Epidermal melanocyte (primary cell): ENCODE data around the gene REEP1.

Source experiments
- DNase-seq: peaks from one replicate; pipeline ENCODE4 v3.0.0; 2011; ENCODE audit warnings: low spot score; ENCODE audit not compliant: insufficient read length

Gene REEP1

GRCh38 chr2:86284987-86285386 is 52.4 kb downstream of the REEP1 start:
- no peak for DNase-seq

GRCh38 chr2:86284401-86284841 is 53.0 kb downstream of the REEP1 start:
- DNase-seq = no peak

GRCh38 chr2:86283411-86284030 is 53.9 kb downstream of the REEP1 start:
- DNase-seq = no peak

GRCh38 chr2:86281066-86281700 is 56.2 kb downstream of the REEP1 start:
- DNase-seq = no peak

GRCh38 chr2:86280191-86280667 is 57.2 kb downstream of the REEP1 start:
- no peak for DNase-seq

- no peak for DNase-seq
Observed at GRCh38 chr2:86275962-86276361, 61.5 kb downstream of the REEP1 start.

GRCh38 chr2:86275384-86275799 is 62.0 kb downstream of the REEP1 start:
- no peak for DNase-seq

- DNase-seq = no peak
Observed at GRCh38 chr2:86274918-86275275, 62.5 kb downstream of the REEP1 start.

GRCh38 chr2:86274265-86274917 is 63.0 kb downstream of the REEP1 start:
- DNase-seq = no peak

GRCh38 chr2:86272111-86272510 is 65.3 kb downstream of the REEP1 start:
- no peak for DNase-seq

GRCh38 chr2:86271248-86271647 is 66.2 kb downstream of the REEP1 start:
- DNase-seq = no peak

- no peak for DNase-seq
Observed at GRCh38 chr2:86263956-86264355, 73.5 kb downstream of the REEP1 start.

- no peak for DNase-seq
Observed at GRCh38 chr2:86260978-86261377, 76.4 kb downstream of the REEP1 start.

GRCh38 chr2:86258106-86258505 is 79.3 kb downstream of the REEP1 start:
- DNase-seq = no peak

GRCh38 chr2:86256982-86257381 is 80.4 kb downstream of the REEP1 start:
- DNase-seq = no peak

- no peak for DNase-seq
Observed at GRCh38 chr2:86256300-86256699, 81.1 kb downstream of the REEP1 start.

- DNase-seq = no peak
Observed at GRCh38 chr2:86254576-86255538, 82.6 kb downstream of the REEP1 start.

GRCh38 chr2:86253424-86253823 is 84.0 kb downstream of the REEP1 start:
- no peak for DNase-seq

- DNase-seq = no peak
Observed at GRCh38 chr2:86251840-86252266, 85.6 kb downstream of the REEP1 start.

GRCh38 chr2:86249579-86250391 is 87.6 kb downstream of the REEP1 start:
- DNase-seq = peak; percentile 20

GRCh38 chr2:86249176-86249575 is 88.2 kb downstream of the REEP1 start:
- DNase-seq = no peak
